B cell (primary cell): ENCODE measurements around the gene SLC5A10. TPM values are rescaled to one million over a fixed set of nuclear protein-coding genes. Genes with fewer than 3 reads are reported as not detected.

ENCODE experiments used
- ATAC-seq: fragments of 200-7000 bp; cut with Tn5 transposase; one replicate; pipeline ENCODE4 v1.10.0; 2021; ENCODE audit warnings: low read depth, mild to moderate bottlenecking, moderate number of reproducible peaks, moderate library complexity
- CTCF ChIA-PET: fragments of 350-600 bp; sonication (Branson Sonifier 250); formaldehyde crosslinking; loops from one replicate; lab custom pipeline; 2021; ENCODE audit warnings: antibody characterized with exemption, inconsistent platforms; lab: Charles Lee
- POLR2A ChIA-PET: fragments of 350-600 bp; sonication (Branson Sonifier 250); formaldehyde crosslinking; loops from one replicate; lab custom pipeline; 2021; ENCODE audit warnings: antibody characterized with exemption; lab: Charles Lee
- DNase-seq: peaks from one replicate; pipeline ENCODE4 v3.0.0; 2013
- H2AFZ ChIP-seq: 2 replicates; pipeline ENCODE4 v1.6.1; 2012; ENCODE audit warnings: mild to moderate bottlenecking, low read depth, low read length; ENCODE audit not compliant: insufficient read depth, poor library complexity, severe bottlenecking
- H3K27ac ChIP-seq, 2 donors: 1 replicate in 1 of 2; 2 replicates in 1 of 2; pipeline ENCODE4 v1.5.1; 2012 to 2013; ENCODE audit warnings: low read length in 2 of 2, mild to moderate bottlenecking in 2 of 2, moderate library complexity in 1 of 2
- H3K27me3 ChIP-seq, 4 experiments: fragments of 200-600 bp in 1 of 4; sonication (generic) in 1 of 4; replicated peaks in 1 of 4; 1 replicate in 2 of 4; 2 replicates in 2 of 4; pipeline versions ENCODE4 v1.6.1 to v1.7.0; 2013 to 2016; ENCODE audit warnings: low read length in 3 of 4, mild to moderate bottlenecking in 2 of 4, mixed read lengths in 1 of 4, moderate library complexity in 1 of 4; ENCODE audit not compliant: insufficient read depth in 4 of 4, control insufficient read depth in 3 of 4; ENCODE audit errors: control extremely low read depth in 1 of 4
- H3K36me3 ChIP-seq, 2 experiments: replicated peaks in 1 of 2; 1 replicate in 1 of 2; 2 replicates in 1 of 2; pipeline versions ENCODE4 v1.6.1 to v1.7.1; 2013; ENCODE audit warnings: low read length in 1 of 2; ENCODE audit not compliant: insufficient read depth in 2 of 2, control insufficient read depth in 1 of 2; ENCODE audit errors: control extremely low read depth in 1 of 2, extremely low read depth in 1 of 2
- H3K4me1 ChIP-seq, 2 donors: fragments of 200-600 bp in 1 of 2; sonication (generic) in 1 of 2; 1 replicate in 1 of 2; 2 replicates in 1 of 2; pipeline versions ENCODE4 v1.5.1 to v1.6.1; 2013 to 2017; ENCODE audit warnings: low read length in 2 of 2; ENCODE audit not compliant: control insufficient read depth in 2 of 2, insufficient read depth in 2 of 2
- H3K4me2 ChIP-seq: replicated peaks from 2 replicates; pipeline ENCODE3; 2012; ENCODE audit warnings: mild to moderate bottlenecking, low read depth, low read length; ENCODE audit not compliant: poor library complexity, severe bottlenecking
- H3K4me3 ChIP-seq, 5 experiments: fragments of 200-600 bp in 1 of 5; sonication (generic) in 1 of 5; 1 replicate in 3 of 5; 2 replicates in 2 of 5; pipeline versions ENCODE4 v1.5.1 to v1.7.0; 2011 to 2016; ENCODE audit warnings: low read length in 4 of 5, mild to moderate bottlenecking in 4 of 5, low read depth in 2 of 5, control low read depth in 1 of 5, moderate library complexity in 1 of 5; ENCODE audit not compliant: insufficient read depth in 1 of 5; ENCODE audit errors: control extremely low read depth in 1 of 5, extremely low read depth in 1 of 5
- H3K79me2 ChIP-seq: fragments of 200-600 bp; sonication (generic); one replicate; pipeline ENCODE4 v1.6.0; 2016; ENCODE audit warnings: low read length; ENCODE audit not compliant: control insufficient read depth, insufficient read depth
- H3K9ac ChIP-seq: fragments of 200-600 bp; sonication (generic); 2 replicates; pipeline ENCODE4 v1.6.1; 2017; ENCODE audit warnings: mild to moderate bottlenecking, low read length, moderate library complexity
- H3K9me3 ChIP-seq, 3 donors: one replicate each; pipeline versions ENCODE4 v1.6.1 to v1.7.1; 2013; ENCODE audit warnings: low read length in 2 of 3; ENCODE audit not compliant: control insufficient read depth in 2 of 3, insufficient read depth in 1 of 3; ENCODE audit errors: control extremely low read depth in 1 of 3
- H4K20me1 ChIP-seq: 2 replicates; pipeline ENCODE4 v1.6.0; 2012; ENCODE audit warnings: mild to moderate bottlenecking, low read length; ENCODE audit not compliant: insufficient read depth, control insufficient read depth, poor library complexity, severe bottlenecking
- H3K27ac Mint-ChIP-seq: one replicate; pipeline ENCODE4 v1.8.0; 2021; ENCODE audit warnings: mixed read lengths
- H3K27me3 Mint-ChIP-seq: one replicate; pipeline ENCODE4 v1.8.0; 2021; ENCODE audit warnings: mixed read lengths
- H3K4me1 Mint-ChIP-seq: one replicate; pipeline ENCODE4 v1.8.0; 2021; ENCODE audit warnings: mixed read lengths
- H3K4me3 Mint-ChIP-seq: one replicate; pipeline ENCODE4 v1.8.0; 2021; ENCODE audit warnings: mixed read lengths
- H3K9me3 Mint-ChIP-seq: one replicate; pipeline ENCODE4 v1.8.0; 2022; ENCODE audit warnings: mixed read lengths; ENCODE audit not compliant: insufficient read depth
- EZH2 ChIP-seq: IDR thresholded peaks from 2 replicates; pipeline ENCODE4 v1.6.1; 2012; ENCODE audit warnings: borderline replicate concordance, low read depth, mild to moderate bottlenecking, moderate library complexity, low read length; ENCODE audit not compliant: insufficient read depth, poor library complexity, severe bottlenecking
- WGBS: methylation state at CpG from one replicate; pipeline ENCODE4 v1.1.5; 2013; ENCODE audit warnings: missing lambda C conversion rate; ENCODE audit not compliant: insufficient coverage; 5-methylcytosine and 5-hydroxymethylcytosine counted together
- intact Hi-C: fragments of 100-400 bp; cut with micrococcal nuclease; formaldehyde crosslinking; loops from one replicate; pipeline ENCODE4 v1.10.0; 2022
- polyA plus RNA-seq: library from polyadenylated mRNA; depleted of rRNA; stranded (reverse); fragments of >200 nt; gene quantifications from 2 replicates; pipeline ENCODE4 v1.2.3, GENCODE V29; 2012
- total RNA-seq, 2 donors: library from RNA; stranded (reverse); fragments of 120-200 nt in 1 of 2; gene quantifications; 1 replicate in 1 of 2; 2 replicates in 1 of 2; pipeline versions ENCODE4 v1.2.3 to v1.2.4, GENCODE V29; 2013 to 2022
- TF ChIP-seq, protein P1 (sequence below): fragments of 200-600 bp; IDR thresholded peaks from one replicate; pipeline ENCODE4 v1.8.0; 2022; ENCODE audit warnings: antibody characterized with exemption, mild to moderate bottlenecking

SLC5A10 gene
- total and polyA plus RNA-seq, 2 donors (not counting 1 experiment from before 2014, with no cell fraction given), result not detected

DNA sequence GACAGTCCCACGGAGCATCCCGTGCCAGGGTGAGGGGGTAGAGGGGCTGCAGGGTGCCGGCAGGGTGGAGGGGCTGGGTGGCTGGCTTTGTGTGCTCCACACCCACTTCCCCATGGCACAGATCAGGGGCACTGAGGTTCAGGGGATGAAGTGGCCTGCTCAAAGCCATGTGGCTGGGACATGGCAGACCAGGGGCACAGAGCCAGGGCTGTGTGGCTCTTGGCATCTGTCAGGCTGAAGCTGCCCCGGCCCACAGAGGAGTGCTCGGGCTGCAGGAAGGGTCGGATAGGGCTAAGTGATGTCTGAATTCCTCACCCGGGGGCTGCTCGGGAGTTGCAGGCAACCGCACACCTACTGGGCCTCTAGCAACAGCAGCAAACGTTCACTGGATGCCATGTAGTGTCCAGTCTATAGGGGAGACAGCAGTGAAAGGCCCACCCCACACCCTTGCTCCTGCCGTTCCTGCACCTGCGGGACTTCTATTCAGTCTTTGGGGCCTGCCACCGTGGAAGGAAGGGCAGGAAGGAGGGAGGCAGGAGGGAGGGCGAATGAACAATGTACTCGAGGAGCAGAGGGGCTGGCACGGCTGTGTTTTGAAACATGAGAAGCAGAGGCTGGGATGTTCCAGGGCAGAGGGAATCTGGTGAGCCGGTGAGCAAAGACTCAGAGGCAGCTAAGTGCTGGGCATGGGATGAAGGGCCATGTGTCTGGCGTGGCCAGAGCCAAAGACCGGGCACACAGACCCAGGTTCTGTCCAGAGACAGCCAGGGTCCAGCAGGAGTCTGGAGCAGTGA, 15.1 kb downstream of the SLC5A10 start:
- Mint-ChIP-seq H3K27me3 (no peaks in the 10 kb centered on the region), H3K27ac (no peak overlapping the region), H3K9me3 (no peaks in the 10 kb centered on the region), H3K4me3 (no peak overlapping the region), H3K4me1 (no peaks in the 10 kb centered on the region)
- no peaks in the 10 kb centered on the region for H4K20me1 ChIP-seq
- no peak overlapping the region for H3K27ac ChIP-seq
- no peak for TF ChIP-seq EZH2
- TF ChIP-seq, protein P1, sequence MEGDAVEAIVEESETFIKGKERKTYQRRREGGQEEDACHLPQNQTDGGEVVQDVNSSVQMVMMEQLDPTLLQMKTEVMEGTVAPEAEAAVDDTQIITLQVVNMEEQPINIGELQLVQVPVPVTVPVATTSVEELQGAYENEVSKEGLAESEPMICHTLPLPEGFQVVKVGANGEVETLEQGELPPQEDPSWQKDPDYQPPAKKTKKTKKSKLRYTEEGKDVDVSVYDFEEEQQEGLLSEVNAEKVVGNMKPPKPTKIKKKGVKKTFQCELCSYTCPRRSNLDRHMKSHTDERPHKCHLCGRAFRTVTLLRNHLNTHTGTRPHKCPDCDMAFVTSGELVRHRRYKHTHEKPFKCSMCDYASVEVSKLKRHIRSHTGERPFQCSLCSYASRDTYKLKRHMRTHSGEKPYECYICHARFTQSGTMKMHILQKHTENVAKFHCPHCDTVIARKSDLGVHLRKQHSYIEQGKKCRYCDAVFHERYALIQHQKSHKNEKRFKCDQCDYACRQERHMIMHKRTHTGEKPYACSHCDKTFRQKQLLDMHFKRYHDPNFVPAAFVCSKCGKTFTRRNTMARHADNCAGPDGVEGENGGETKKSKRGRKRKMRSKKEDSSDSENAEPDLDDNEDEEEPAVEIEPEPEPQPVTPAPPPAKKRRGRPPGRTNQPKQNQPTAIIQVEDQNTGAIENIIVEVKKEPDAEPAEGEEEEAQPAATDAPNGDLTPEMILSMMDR, result no peak
- H3K4me1 ChIP-seq, result no peaks in the 10 kb centered on the region
- DNase-seq, result no peak
- no peak overlapping the region for H3K4me2 ChIP-seq
- H3K27me3 ChIP-seq, result no peaks in the 10 kb centered on the region
- intact Hi-C loops, result no loop called here
- H3K36me3 ChIP-seq, result peaks cover 0 to 8% of the 10 kb centered on the region in 2 experiments
- CTCF ChIA-PET, result no interaction called here
- WGBS, result 57% methylated on average over 13 of the region's 19 CpGs
- H3K4me3 ChIP-seq, result no peak overlapping the region
- H3K79me2 ChIP-seq, result no peaks in the 10 kb centered on the region
- ATAC-seq, result no peak
- no peaks in the 10 kb centered on the region for H3K9me3 ChIP-seq
- H3K9ac ChIP-seq, result no peak overlapping the region
- POLR2A ChIA-PET, result no interaction called here
- no peak overlapping the region for H2AFZ ChIP-seq

DNA sequence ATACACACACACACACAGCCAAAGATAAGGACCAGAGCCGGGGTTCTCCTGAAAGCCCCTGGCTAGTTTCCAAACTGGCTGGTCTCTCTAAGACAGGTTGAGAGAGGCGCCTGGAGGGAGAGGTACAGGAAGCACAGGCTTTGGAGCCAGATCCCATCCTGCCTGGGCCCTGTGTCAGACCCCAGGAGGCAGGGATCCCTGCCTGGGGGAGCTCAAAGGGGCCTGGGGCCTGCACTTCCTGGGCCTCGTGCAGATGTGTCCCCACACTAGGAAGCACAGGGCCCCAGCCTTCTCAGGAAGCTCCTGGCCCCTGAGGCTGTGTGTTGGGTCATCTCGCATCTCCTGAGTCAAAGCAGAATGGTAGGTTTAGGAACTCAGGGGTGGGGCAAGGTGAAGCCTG, 16.0 kb downstream of the SLC5A10 start:
- ATAC-seq (no peak), DNase-seq (no peak)
- H2AFZ ChIP-seq, result no peak overlapping the region
- CTCF ChIA-PET, result no interaction called here
- WGBS, result 54% methylated on average over 3 of the region's 4 CpGs
- Mint-ChIP-seq H3K27me3 (no peaks in the 10 kb centered on the region), H3K4me1 (no peaks in the 10 kb centered on the region), H3K4me3 (no peak overlapping the region), H3K27ac (no peak overlapping the region), H3K9me3 (no peaks in the 10 kb centered on the region)
- H3K4me2 ChIP-seq, result no peak overlapping the region
- no peak overlapping the region for H3K27ac ChIP-seq
- no peak overlapping the region for H3K9ac ChIP-seq
- no peak for TF ChIP-seq EZH2
- TF ChIP-seq, protein P1, result no peak
- H3K4me1 ChIP-seq, result no peaks in the 10 kb centered on the region
- H3K79me2 ChIP-seq, result no peaks in the 10 kb centered on the region
- H3K4me3 ChIP-seq, result no peak overlapping the region
- no peaks in the 10 kb centered on the region for H3K9me3 ChIP-seq
- H3K36me3 ChIP-seq, result peaks cover 0 to 11% of the 10 kb centered on the region in 2 experiments
- intact Hi-C loops, result no loop called here
- no peaks in the 10 kb centered on the region for H4K20me1 ChIP-seq
- H3K27me3 ChIP-seq, result no peaks in the 10 kb centered on the region
- POLR2A ChIA-PET, result interaction anchor here (0.6 kb wide), 1 partner anchor 54 kb away, joined by 3 read pairs; no protein-coding TSS in a partner anchor
